PC-9 (cell line): Measurements from ENCODE around the gene ZNRD2.

Source experiments
- CTCF ChIP-seq: fragments of 200-600 bp; sonication (generic); conservative IDR thresholded peaks from 2 replicates; pipeline ENCODE4 v1.6.1; 2017; ENCODE audit warnings: mixed run types, antibody characterized with exemption, mild to moderate bottlenecking, moderate library complexity
- EZH2 ChIP-seq: fragments of 200-600 bp; sonication (generic); IDR thresholded peaks from 2 replicates; pipeline ENCODE4 v1.8.0; 2017; ENCODE audit warnings: antibody characterized with exemption, low read depth

DNA sequence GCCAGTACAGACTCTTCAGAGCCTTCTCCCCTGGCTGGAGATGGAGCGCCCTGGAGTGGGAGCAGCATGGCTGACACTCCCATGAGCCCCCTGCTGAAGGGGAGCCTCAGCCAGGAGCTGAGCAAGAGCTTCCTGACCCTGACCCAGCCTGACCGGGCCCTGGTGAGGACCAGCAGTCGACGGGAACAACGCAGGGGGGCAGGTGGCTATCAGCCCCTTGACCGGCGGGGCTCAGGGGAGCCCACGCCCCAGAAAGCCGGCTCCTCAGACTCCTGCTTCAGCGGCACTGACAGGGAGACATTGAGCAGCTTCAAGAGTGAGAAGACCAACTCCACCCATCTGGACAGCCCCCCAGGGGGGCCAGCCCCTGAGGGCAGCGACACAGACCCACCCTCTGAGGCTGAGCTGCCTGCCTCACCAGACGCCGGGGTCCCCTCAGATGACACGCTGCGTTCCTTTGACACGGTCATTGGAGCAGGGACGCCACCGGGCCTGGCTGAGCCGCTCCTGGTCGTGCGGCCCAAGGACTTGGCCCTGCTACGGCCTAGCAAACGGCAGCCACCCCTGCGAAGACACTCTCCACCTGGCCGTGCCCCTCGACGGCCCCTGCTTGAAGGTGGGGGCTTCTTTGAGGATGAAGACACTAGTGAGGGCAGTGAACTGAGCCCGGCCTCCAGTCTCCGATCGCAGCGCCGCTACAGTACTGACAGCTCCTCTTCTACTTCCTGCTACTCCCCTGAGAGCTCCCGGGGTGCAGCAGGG lies 47.9 kb downstream of the ZNRD2 start:
- no peak for TF ChIP-seq CTCF
- TF ChIP-seq EZH2: no peak
